OCI-LY7 (cell line): Measurements from ENCODE around the gene GSX1. TPM values are rescaled to one million over a fixed set of nuclear protein-coding genes. Genes with fewer than 3 reads are reported as not detected.
"Not testable (repeated sequence)": the region's sequence is repeated elsewhere in the genome, so short reads cannot be mapped to it uniquely, and the experiment has no call there.

Source experiments
- BruUV-seq: library from RNA; stranded (reverse); fragments of 400-500 nt; replicated peaks from 2 replicates; lab custom pipeline; 2021; lab: Mats Ljungman, UMichigan
- CTCF ChIA-PET: fragments of 300-600 bp; sonication (Branson Sonifier 250); formaldehyde crosslinking; loops from one replicate; lab custom pipeline; 2022; ENCODE audit warnings: antibody characterized with exemption; ENCODE audit not compliant: unreplicated experiment; lab: Charles Lee
- POLR2A ChIA-PET: fragments of 300-600 bp; sonication (Branson Sonifier 250); formaldehyde crosslinking; loops from one replicate; lab custom pipeline; 2022; ENCODE audit warnings: antibody characterized with exemption; lab: Charles Lee
- DNase-seq: peaks from one replicate; pipeline ENCODE4 v3.0.0-alpha.2; 2015; ENCODE audit warnings: low spot score
- H2AFZ ChIP-seq: fragments of 200-600 bp; sonication (generic), shearing (Covaris generic); 2 replicates; pipeline ENCODE4 v1.6.1; 2014; ENCODE audit warnings: mild to moderate bottlenecking, antibody characterized with exemption, low read length, moderate library complexity
- H3K27ac ChIP-seq: fragments of 200-600 bp; sonication (generic); 2 replicates; pipeline ENCODE4 v1.5.1; 2014; ENCODE audit warnings: mixed run types, low read depth, mild to moderate bottlenecking, moderate library complexity, low read length, inconsistent platforms; ENCODE audit not compliant: poor library complexity, severe bottlenecking
- H3K36me3 ChIP-seq: fragments of 200-600 bp; sonication (generic); 2 replicates; pipeline ENCODE4 v1.6.1; 2014; ENCODE audit warnings: mild to moderate bottlenecking, antibody characterized with exemption, low read length, moderate library complexity, mixed read lengths; ENCODE audit not compliant: insufficient read depth
- H3K4me1 ChIP-seq: fragments of 200-600 bp; sonication (generic); 2 replicates; pipeline ENCODE4 v1.5.1; 2014; ENCODE audit warnings: mild to moderate bottlenecking, low read length; ENCODE audit not compliant: insufficient read depth, poor library complexity, severe bottlenecking
- H3K4me2 ChIP-seq: fragments of 200-600 bp; sonication (generic); 2 replicates; pipeline ENCODE4 v1.6.1; 2014; ENCODE audit warnings: mild to moderate bottlenecking, low read length
- H3K4me3 ChIP-seq: fragments of 200-600 bp; sonication (generic); 2 replicates; pipeline ENCODE4 v1.5.1; 2014; ENCODE audit warnings: mild to moderate bottlenecking, low read depth, low read length; ENCODE audit not compliant: poor library complexity, severe bottlenecking
- H3K79me2 ChIP-seq: fragments of 200-600 bp; sonication (generic); 2 replicates; pipeline ENCODE4 v1.6.1; 2016; ENCODE audit warnings: low read depth, mild to moderate bottlenecking, low read length, moderate library complexity, mixed read lengths; ENCODE audit not compliant: insufficient read depth
- H3K9me2 ChIP-seq: fragments of 200-600 bp; sonication (generic); 2 replicates; pipeline ENCODE4 v1.6.1; 2016; ENCODE audit warnings: mild to moderate bottlenecking, low read length, mixed read lengths; ENCODE audit not compliant: insufficient read depth
- H3K9me3 ChIP-seq: fragments of 200-600 bp; sonication (generic); 2 replicates; pipeline ENCODE4 v1.6.1; 2014; ENCODE audit warnings: mild to moderate bottlenecking, mixed run types, low read length, mixed read lengths
- H4K20me1 ChIP-seq: fragments of 200-600 bp; sonication (generic); 2 replicates; pipeline ENCODE4 v1.6.1; 2014; ENCODE audit warnings: mild to moderate bottlenecking, antibody characterized with exemption, low read length, moderate library complexity, mixed read lengths; ENCODE audit not compliant: insufficient read depth
- CTCF ChIP-seq: fragments of 200-600 bp; sonication (generic); conservative IDR thresholded peaks from 2 replicates; pipeline ENCODE4 v1.5.1; 2014; ENCODE audit warnings: mild to moderate bottlenecking, antibody characterized with exemption, low read length, moderate library complexity, mixed read lengths
- EZH2phosphoT487 ChIP-seq: fragments of 200-600 bp; sonication (generic); IDR thresholded peaks from 2 replicates; pipeline ENCODE4 v1.6.1; 2018; ENCODE audit warnings: low read depth, borderline replicate concordance, mild to moderate bottlenecking, mixed run types, antibody characterized with exemption, low read length, moderate library complexity, mixed read lengths
- intact Hi-C: fragments of 100-400 bp; cut with micrococcal nuclease; formaldehyde crosslinking; loops from one replicate; pipeline ENCODE4 v1.10.0; 2022; ENCODE audit not compliant: unreplicated experiment
- total RNA-seq, 2 experiments: library from RNA; depleted of rRNA in 1 of 2; stranded (reverse); fragments of >200 nt in 1 of 2; shearing (Covaris generic) in 1 of 2; gene quantifications; 2 replicates each; pipeline ENCODE4 v1.2.3, GENCODE V29; 2014 to 2022

Gene GSX1
- total RNA-seq, 2 experiments from 2014 or later = not detected

GRCh38 chr13:27810461-27810860 lies 18.2 kb downstream of the GSX1 start:
- Histone ChIP-seq H3K27ac (no peak overlapping the region), H3K9me2 (no peaks in the 10 kb centered on the region), H3K79me2 (no peaks in the 10 kb centered on the region), H3K4me2 (no peak overlapping the region), H2AFZ (no peak overlapping the region), H4K20me1 (no peaks in the 10 kb centered on the region), H3K36me3 (no peaks in the 10 kb centered on the region), H3K4me3 (no peak overlapping the region), H3K9me3 (no peaks in the 10 kb centered on the region), H3K4me1 (no peaks in the 10 kb centered on the region)
- CTCF ChIA-PET = no interaction called here
- no TSS peak for BruUV-seq
- POLR2A ChIA-PET = interaction anchor here (0.6 kb wide), 1 partner anchor 101 kb away, joined by 3 read pairs; no protein-coding TSS in a partner anchor
- TF ChIP-seq CTCF (no peak), EZH2phosphoT487 (no peak)
- intact Hi-C loops = no loop called here
- DNase-seq = no peak

- no TSS peak for BruUV-seq
- TF ChIP-seq EZH2phosphoT487 = no peak
- no peak for TF ChIP-seq CTCF
- DNase-seq = no peak
- Histone ChIP-seq H3K27ac (no peak overlapping the region), H4K20me1 (no peaks in the 10 kb centered on the region), H3K9me3 (no peaks in the 10 kb centered on the region), H3K4me2 (no peak overlapping the region), H3K79me2 (no peaks in the 10 kb centered on the region), H3K9me2 (no peaks in the 10 kb centered on the region), H3K4me1 (no peaks in the 10 kb centered on the region), H2AFZ (no peak overlapping the region), H3K36me3 (no peaks in the 10 kb centered on the region), H3K4me3 (no peak overlapping the region)
- intact Hi-C loops = no loop called here
- ChIA-PET CTCF (no interaction called here), POLR2A (no interaction called here)
Observed at GRCh38 chr13:27813826-27814225, 21.5 kb downstream of the GSX1 start.

- BruUV-seq, H3K9me3 ChIP-seq, H3K4me2 ChIP-seq, intact Hi-C loops, H4K20me1 ChIP-seq, H3K4me1 ChIP-seq, H3K27ac ChIP-seq, CTCF ChIA-PET, H3K79me2 ChIP-seq, DNase-seq, H3K4me3 ChIP-seq, H3K9me2 ChIP-seq, H2AFZ ChIP-seq, H3K36me3 ChIP-seq: not testable (repeated sequence)
- POLR2A ChIA-PET = interaction anchor here (0.6 to 0.7 kb wide), 2 partner anchors 362 to 819 kb away, joined by 3 read pairs; no protein-coding TSS in a partner anchor
Observed at GRCh38 chr13:27817832-27818231, 25.5 kb downstream of the GSX1 start.
